ENCODE data around the gene BACH2. TPM values are rescaled to one million over a fixed set of nuclear protein-coding genes. Genes with fewer than 3 reads are reported as not detected.
"Not testable (repeated sequence)": the region's sequence is repeated elsewhere in the genome, so short reads cannot be mapped to it uniquely, and the experiment has no call there.

Gene BACH2
- total RNA-seq, 1 donor from 2014 or later, result 6.4 TPM

- no peaks in the 10 kb centered on the region for H3K4me1 ChIP-seq
- DNase-seq (ENCODE audit: extremely low spot score in 2 of 2), result no peak
- TF ChIP-seq POLR2A (IDR thresholded peaks at IDR 0.05), result no peak
- TF ChIP-seq POLR2AphosphoS5 (IDR thresholded peaks at IDR 0.05; ENCODE audit: insufficient read depth in 1 of 2, low read depth in 1 of 2), result no peak
- TF ChIP-seq, protein P1, sequence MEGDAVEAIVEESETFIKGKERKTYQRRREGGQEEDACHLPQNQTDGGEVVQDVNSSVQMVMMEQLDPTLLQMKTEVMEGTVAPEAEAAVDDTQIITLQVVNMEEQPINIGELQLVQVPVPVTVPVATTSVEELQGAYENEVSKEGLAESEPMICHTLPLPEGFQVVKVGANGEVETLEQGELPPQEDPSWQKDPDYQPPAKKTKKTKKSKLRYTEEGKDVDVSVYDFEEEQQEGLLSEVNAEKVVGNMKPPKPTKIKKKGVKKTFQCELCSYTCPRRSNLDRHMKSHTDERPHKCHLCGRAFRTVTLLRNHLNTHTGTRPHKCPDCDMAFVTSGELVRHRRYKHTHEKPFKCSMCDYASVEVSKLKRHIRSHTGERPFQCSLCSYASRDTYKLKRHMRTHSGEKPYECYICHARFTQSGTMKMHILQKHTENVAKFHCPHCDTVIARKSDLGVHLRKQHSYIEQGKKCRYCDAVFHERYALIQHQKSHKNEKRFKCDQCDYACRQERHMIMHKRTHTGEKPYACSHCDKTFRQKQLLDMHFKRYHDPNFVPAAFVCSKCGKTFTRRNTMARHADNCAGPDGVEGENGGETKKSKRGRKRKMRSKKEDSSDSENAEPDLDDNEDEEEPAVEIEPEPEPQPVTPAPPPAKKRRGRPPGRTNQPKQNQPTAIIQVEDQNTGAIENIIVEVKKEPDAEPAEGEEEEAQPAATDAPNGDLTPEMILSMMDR (IDR thresholded peaks at IDR 0.05), result no peak
- H3K4me3 ChIP-seq, result no peak overlapping the region
- no peaks in the 10 kb centered on the region for H3K36me3 ChIP-seq
- no peaks in the 10 kb centered on the region for H3K9me3 ChIP-seq
- H3K27me3 ChIP-seq, result no peaks in the 10 kb centered on the region
- intact Hi-C loops (cut with DNase I), result no loop called here
- no peak overlapping the region for H3K27ac ChIP-seq
Measured at GRCh38 chr6:90119618-90120017, 177.0 kb downstream of the BACH2 start.

DNA sequence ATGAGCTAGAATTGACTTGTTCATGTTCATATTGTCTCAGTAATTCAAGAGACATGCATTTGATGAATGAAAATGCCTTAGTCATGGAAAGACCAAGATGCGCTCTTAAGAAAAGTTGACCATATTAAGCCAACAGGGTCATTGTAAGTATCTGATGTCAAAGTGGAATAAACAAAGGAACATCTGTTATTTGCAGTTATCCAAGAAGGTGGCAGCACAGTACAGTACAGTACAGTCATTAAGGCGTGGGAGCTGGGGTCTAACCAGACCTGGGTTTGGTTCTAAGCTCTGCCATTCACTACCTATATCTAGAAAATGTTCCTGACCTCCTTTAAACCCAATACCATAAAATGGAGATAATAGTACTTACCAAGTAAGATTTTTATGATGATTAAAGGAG lies 178.1 kb downstream of the BACH2 start:
- intact Hi-C loops (cut with DNase I), result no loop called here
- Histone ChIP-seq H3K4me1 (no peaks in the 10 kb centered on the region), H3K36me3 (no peaks in the 10 kb centered on the region), H3K9me3 (peaks cover 9% of the 10 kb centered on the region), H3K4me3 (no peak overlapping the region), H3K27ac (no peak overlapping the region), H3K27me3 (no peaks in the 10 kb centered on the region)
- DNase-seq (ENCODE audit: extremely low spot score in 2 of 2), result no peak
- TF ChIP-seq, protein P1 (IDR thresholded peaks at IDR 0.05), result no peak
- TF ChIP-seq POLR2AphosphoS5 (IDR thresholded peaks at IDR 0.05; ENCODE audit: insufficient read depth in 1 of 2, low read depth in 1 of 2), result no peak
- TF ChIP-seq POLR2A (IDR thresholded peaks at IDR 0.05), result no peak

DNA sequence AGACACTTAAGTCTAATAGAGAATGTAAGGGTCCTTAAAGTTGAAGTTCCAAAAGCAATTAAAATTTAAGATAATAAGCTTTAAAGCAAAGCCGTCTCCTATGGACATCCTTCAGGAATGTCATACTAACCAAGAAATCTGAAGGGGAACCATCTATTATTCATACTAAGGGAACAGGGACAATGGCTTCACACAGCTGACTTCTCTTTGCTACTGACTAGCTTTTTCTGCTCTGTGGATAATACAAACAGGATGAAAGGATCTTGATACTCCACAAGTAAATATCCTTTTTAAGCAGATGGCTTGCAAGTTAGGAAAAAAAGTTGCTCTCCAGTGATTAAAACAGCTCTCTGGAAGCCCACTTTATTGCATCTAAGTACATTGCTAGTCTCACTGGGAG lies 178.6 kb downstream of the BACH2 start:
- TF ChIP-seq POLR2A (IDR thresholded peaks at IDR 0.05), result no peak
- TF ChIP-seq, protein P1 (IDR thresholded peaks at IDR 0.05), result no peak
- TF ChIP-seq POLR2AphosphoS5 (IDR thresholded peaks at IDR 0.05; ENCODE audit: insufficient read depth in 1 of 2, low read depth in 1 of 2), result no peak
- H3K4me1 ChIP-seq, result no peaks in the 10 kb centered on the region
- H3K27ac ChIP-seq, result no peak overlapping the region
- no peak for DNase-seq (ENCODE audit: extremely low spot score in 2 of 2)
- H3K9me3 ChIP-seq, result peaks cover 9% of the 10 kb centered on the region
- intact Hi-C loops (cut with DNase I), result no loop called here
- no peaks in the 10 kb centered on the region for H3K27me3 ChIP-seq
- H3K4me3 ChIP-seq, result no peak overlapping the region
- H3K36me3 ChIP-seq, result no peaks in the 10 kb centered on the region

GRCh38 chr6:90116126-90116525 lies 180.5 kb downstream of the BACH2 start:
- H3K27ac ChIP-seq; DNase-seq (ENCODE audit: extremely low spot score in 2 of 2); H3K4me3 ChIP-seq; H3K36me3 ChIP-seq; intact Hi-C loops (cut with DNase I); H3K9me3 ChIP-seq; H3K4me1 ChIP-seq; H3K27me3 ChIP-seq: not testable (repeated sequence)

- Histone ChIP-seq H3K4me3 (no peak overlapping the region), H3K36me3 (no peaks in the 10 kb centered on the region), H3K27me3 (no peaks in the 10 kb centered on the region), H3K4me1 (no peaks in the 10 kb centered on the region), H3K27ac (no peak overlapping the region), H3K9me3 (peaks cover 9% of the 10 kb centered on the region)
- DNase-seq (ENCODE audit: extremely low spot score in 2 of 2), result no peak
- TF ChIP-seq POLR2AphosphoS5 (IDR thresholded peaks at IDR 0.05; ENCODE audit: insufficient read depth in 1 of 2, low read depth in 1 of 2), result no peak
- no peak for TF ChIP-seq POLR2A (IDR thresholded peaks at IDR 0.05)
- TF ChIP-seq, protein P1 (IDR thresholded peaks at IDR 0.05), result no peak
- intact Hi-C loops (cut with DNase I), result no loop called here
Measured at GRCh38 chr6:90113389-90113788, 183.3 kb downstream of the BACH2 start.

DNA sequence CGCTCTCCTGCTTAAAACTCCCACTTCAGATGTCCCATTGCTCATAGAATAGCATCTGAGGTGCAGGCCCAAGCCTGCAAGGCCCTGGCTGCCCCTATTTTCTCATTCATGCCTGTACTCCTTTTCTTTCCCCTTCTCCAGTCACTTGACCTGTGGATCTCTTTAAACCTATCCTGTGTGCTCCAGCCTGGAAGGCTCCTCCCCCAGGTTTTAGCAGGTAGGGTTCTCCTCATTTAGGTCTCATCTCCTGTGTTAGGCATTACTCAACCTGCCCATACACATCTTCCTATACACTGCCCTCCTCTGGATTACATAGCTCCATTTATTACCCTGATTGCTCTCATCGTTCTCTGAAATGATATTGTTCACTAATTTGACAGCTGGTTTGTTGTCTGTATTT lies 185.3 kb downstream of the BACH2 start:
- peaks cover 9% of the 10 kb centered on the region for H3K9me3 ChIP-seq
- no peaks in the 10 kb centered on the region for H3K36me3 ChIP-seq
- no peaks in the 10 kb centered on the region for H3K27me3 ChIP-seq
- no peak for DNase-seq (ENCODE audit: extremely low spot score in 2 of 2)
- intact Hi-C loops (cut with DNase I), result no loop called here
- no peak overlapping the region for H3K4me3 ChIP-seq
- no peaks in the 10 kb centered on the region for H3K4me1 ChIP-seq
- TF ChIP-seq, protein P1 (IDR thresholded peaks at IDR 0.05), result no peak
- H3K27ac ChIP-seq, result no peak overlapping the region
